MCF 10A (cell line): ENCODE results near the gene LRP1B. TPM values are rescaled to one million over a fixed set of nuclear protein-coding genes. Genes with fewer than 3 reads are reported as not detected.

Source experiments
- BruUV-seq: library from RNA; stranded (reverse); fragments of 400-500 nt; replicated peaks from 2 replicates; lab custom pipeline; 2021; lab: Mats Ljungman, UMichigan
- CTCF ChIA-PET: fragments of 300-600 bp; sonication (Branson Sonifier 250); formaldehyde crosslinking; extraction: SDS; loops from one replicate; lab custom pipeline; 2021; ENCODE audit warnings: antibody characterized with exemption, inconsistent platforms; lab: Yijun Ruan, JAX
- POLR2A ChIA-PET: fragments of 300-600, 350-650 bp; sonication (Branson Sonifier 250); formaldehyde crosslinking; extraction: SDS; loops from one replicate; lab custom pipeline; 2020; ENCODE audit warnings: antibody characterized with exemption, inconsistent platforms; lab: Yijun Ruan, JAX
- DNase-seq: peaks from one replicate; pipeline ENCODE4 v3.0.0-alpha.2; 2018; ENCODE audit not compliant: unreplicated experiment
- H3K27ac Mint-ChIP-seq: one replicate; pipeline ENCODE4 v1.8.0; 2022; ENCODE audit warnings: mild to moderate bottlenecking, low read depth, mixed read lengths; ENCODE audit not compliant: unreplicated experiment
- H3K27me3 Mint-ChIP-seq: one replicate; pipeline ENCODE4 v1.8.0; 2022; ENCODE audit warnings: mixed read lengths; ENCODE audit not compliant: insufficient read depth, unreplicated experiment
- H3K36me3 Mint-ChIP-seq: one replicate; pipeline ENCODE4 v1.8.0; 2022; ENCODE audit warnings: mild to moderate bottlenecking, moderate library complexity, mixed read lengths; ENCODE audit not compliant: insufficient read depth, unreplicated experiment
- H3K4me1 Mint-ChIP-seq: one replicate; pipeline ENCODE4 v1.8.0; 2022; ENCODE audit warnings: mixed read lengths; ENCODE audit not compliant: insufficient read depth, unreplicated experiment
- H3K4me3 Mint-ChIP-seq: one replicate; pipeline ENCODE4 v1.8.0; 2022; ENCODE audit warnings: mild to moderate bottlenecking, moderate library complexity, mixed read lengths; ENCODE audit not compliant: unreplicated experiment
- H3K9me3 Mint-ChIP-seq: one replicate; pipeline ENCODE4 v1.8.0; 2022; ENCODE audit warnings: mixed read lengths; ENCODE audit not compliant: unreplicated experiment
- CTCF ChIP-seq: fragments of 200-600 bp; IDR thresholded peaks from one replicate; pipeline ENCODE4 v1.8.0; 2022; ENCODE audit warnings: antibody characterized with exemption, mild to moderate bottlenecking; ENCODE audit not compliant: unreplicated experiment
- intact Hi-C: fragments of 100-400 bp; cut with micrococcal nuclease; formaldehyde crosslinking; loops from 2 replicates; pipeline ENCODE4 v1.14.1; 2022
- total RNA-seq: library from RNA; stranded (reverse); gene quantifications from 2 replicates; pipeline ENCODE4 v1.2.3, GENCODE V29; 2022

The LRP1B gene
- total RNA-seq, 1 experiment from 2014 or later = not detected

GRCh38 chr2:142153601-142154000 is 22.8 kb upstream of the LRP1B start:
- H3K9me3 Mint-ChIP-seq = no peaks in the 10 kb centered on the region
- H3K27ac Mint-ChIP-seq = no peak overlapping the region
- H3K27me3 Mint-ChIP-seq = peaks cover 93% of the 10 kb centered on the region
- intact Hi-C loops = no loop called here
- no peaks in the 10 kb centered on the region for H3K36me3 Mint-ChIP-seq
- no peak for TF ChIP-seq CTCF
- BruUV-seq = no TSS peak
- H3K4me1 Mint-ChIP-seq = no peaks in the 10 kb centered on the region
- POLR2A ChIA-PET = no interaction called here
- H3K4me3 Mint-ChIP-seq = no peak overlapping the region
- CTCF ChIA-PET = interaction anchor here (1.1 kb wide), 1 partner anchor 13 kb away, joined by 3 read pairs; no protein-coding TSS in a partner anchor
- no peak for DNase-seq

DNA sequence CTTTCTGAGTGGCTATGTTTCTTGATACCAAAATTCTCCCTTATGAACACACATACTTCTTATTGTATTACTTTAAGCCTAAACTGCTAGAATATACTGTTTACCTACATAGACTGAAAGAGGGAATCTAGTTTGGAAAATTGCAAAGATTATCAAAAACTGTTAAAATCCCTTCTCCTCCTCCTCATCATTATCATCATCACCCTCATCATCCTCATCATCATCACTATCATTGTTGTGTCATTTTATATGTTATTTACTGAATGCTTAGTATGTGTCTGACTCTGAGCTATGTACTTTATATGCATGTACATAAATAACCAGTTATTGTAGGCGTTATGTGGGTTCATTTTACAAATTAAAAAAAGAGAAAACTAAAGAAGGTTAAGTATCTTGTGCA is 19.6 kb upstream of the LRP1B start:
- ChIA-PET CTCF (no interaction called here), POLR2A (no interaction called here)
- TF ChIP-seq CTCF = no peak
- H3K4me1 Mint-ChIP-seq = no peaks in the 10 kb centered on the region
- H3K27me3 Mint-ChIP-seq = peaks cover 93% of the 10 kb centered on the region
- H3K9me3 Mint-ChIP-seq = no peaks in the 10 kb centered on the region
- H3K36me3 Mint-ChIP-seq = no peaks in the 10 kb centered on the region
- H3K27ac Mint-ChIP-seq = no peak overlapping the region
- H3K4me3 Mint-ChIP-seq = no peak overlapping the region
- no peak for DNase-seq
- no TSS peak for BruUV-seq
- intact Hi-C loops = no loop called here

DNA sequence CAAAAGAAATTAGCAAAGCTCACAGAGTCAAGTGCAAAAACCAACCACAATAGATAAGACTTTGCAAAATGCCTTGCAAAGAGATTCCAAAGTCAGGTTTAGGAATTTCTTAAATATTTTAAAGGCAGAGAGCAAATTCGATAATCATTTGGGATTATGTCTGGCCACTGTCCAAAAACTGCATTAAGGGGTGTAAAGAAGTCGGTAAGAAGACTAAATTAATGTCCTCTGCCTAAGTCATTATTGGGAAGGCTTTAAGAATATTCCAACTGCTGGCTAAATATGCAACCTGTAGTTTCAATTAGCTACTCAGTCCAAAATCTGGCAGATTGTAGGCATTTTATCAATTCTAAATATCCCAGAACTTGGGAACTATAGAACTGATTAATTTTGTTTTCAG is 13.7 kb upstream of the LRP1B start:
- no peak overlapping the region for H3K27ac Mint-ChIP-seq
- no peaks in the 10 kb centered on the region for H3K4me1 Mint-ChIP-seq
- no peak for TF ChIP-seq CTCF
- H3K4me3 Mint-ChIP-seq = no peak overlapping the region
- H3K27me3 Mint-ChIP-seq = peaks cover 88% of the 10 kb centered on the region
- H3K36me3 Mint-ChIP-seq = no peaks in the 10 kb centered on the region
- H3K9me3 Mint-ChIP-seq = no peaks in the 10 kb centered on the region
- intact Hi-C loops = loop anchor here (10.0 kb wide), 1 partner anchor 230 kb away; no protein-coding TSS in a partner anchor
- BruUV-seq = no TSS peak
- CTCF ChIA-PET = no interaction called here
- POLR2A ChIA-PET = no interaction called here
- no peak for DNase-seq

GRCh38 chr2:142142595-142142994 is 11.8 kb upstream of the LRP1B start:
- POLR2A ChIA-PET = no interaction called here

More at GRCh38 chr2:142142595-142142994, 11.8 kb upstream of the LRP1B start:
- BruUV-seq = no TSS peak
- no peaks in the 10 kb centered on the region for H3K9me3 Mint-ChIP-seq
- H3K27ac Mint-ChIP-seq = no peak overlapping the region
- H3K4me1 Mint-ChIP-seq = no peaks in the 10 kb centered on the region
- no peak for TF ChIP-seq CTCF
- peak; percentile 5 for DNase-seq
- CTCF ChIA-PET = interaction anchor here (0.7 to 1.7 kb wide), 3 partner anchors 12 to 1476 kb away, joined by 3 read pairs; partner anchors contain the start of gene LRP1B
- peaks cover 86% of the 10 kb centered on the region for H3K27me3 Mint-ChIP-seq
- intact Hi-C loops = loop anchor here (10.0 kb wide), 1 partner anchor 228 kb away; no protein-coding TSS in a partner anchor
- H3K4me3 Mint-ChIP-seq = no peak overlapping the region
- no peaks in the 10 kb centered on the region for H3K36me3 Mint-ChIP-seq
